ENCODE data around the gene UBA3.

Gene UBA3

DNA sequence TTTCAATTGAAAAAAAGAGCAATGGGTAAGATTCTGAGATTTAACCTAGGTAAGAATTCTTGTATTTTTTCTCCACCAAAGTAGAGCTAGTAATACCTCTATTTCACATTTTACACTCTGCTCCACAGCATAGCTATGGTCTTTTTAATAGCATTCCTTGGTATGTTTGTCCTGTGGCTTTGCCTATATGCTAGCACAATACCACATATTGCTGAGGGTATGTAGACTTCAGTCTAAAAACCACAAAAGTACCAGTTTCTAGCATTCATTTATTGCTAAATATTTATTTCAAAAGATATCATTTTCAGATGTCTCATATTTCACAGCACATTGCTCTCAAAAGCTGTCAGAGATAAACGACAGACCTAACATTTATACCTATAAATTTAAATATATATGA, 48.5 kb downstream of the UBA3 start:
- no peak for DNase-seq (ENCODE audit: extremely low read depth, low read depth)
- TF ChIP-seq CTCF (IDR thresholded peaks at IDR 0.05; ENCODE audit: low read depth, low read length) = no peak

- no peak for DNase-seq (ENCODE audit: extremely low read depth, low read depth)
- no peak for TF ChIP-seq CTCF (IDR thresholded peaks at IDR 0.05; ENCODE audit: low read depth, low read length)
Observed at GRCh38 chr3:69020857-69021256, 59.3 kb downstream of the UBA3 start.

- DNase-seq (ENCODE audit: extremely low read depth, low read depth) = no peak
- TF ChIP-seq CTCF (IDR thresholded peaks at IDR 0.05; ENCODE audit: low read depth, low read length) = peak; percentile 34
Observed at GRCh38 chr3:69020424-69020823, 59.7 kb downstream of the UBA3 start.

- no peak for TF ChIP-seq CTCF (IDR thresholded peaks at IDR 0.05; ENCODE audit: low read depth, low read length)
- no peak for DNase-seq (ENCODE audit: extremely low read depth, low read depth)
Observed at GRCh38 chr3:69016901-69017300, 63.3 kb downstream of the UBA3 start.

GRCh38 chr3:69016102-69016501, 64.1 kb downstream of the UBA3 start:
- no peak for TF ChIP-seq CTCF (IDR thresholded peaks at IDR 0.05; ENCODE audit: low read depth, low read length)

DNA sequence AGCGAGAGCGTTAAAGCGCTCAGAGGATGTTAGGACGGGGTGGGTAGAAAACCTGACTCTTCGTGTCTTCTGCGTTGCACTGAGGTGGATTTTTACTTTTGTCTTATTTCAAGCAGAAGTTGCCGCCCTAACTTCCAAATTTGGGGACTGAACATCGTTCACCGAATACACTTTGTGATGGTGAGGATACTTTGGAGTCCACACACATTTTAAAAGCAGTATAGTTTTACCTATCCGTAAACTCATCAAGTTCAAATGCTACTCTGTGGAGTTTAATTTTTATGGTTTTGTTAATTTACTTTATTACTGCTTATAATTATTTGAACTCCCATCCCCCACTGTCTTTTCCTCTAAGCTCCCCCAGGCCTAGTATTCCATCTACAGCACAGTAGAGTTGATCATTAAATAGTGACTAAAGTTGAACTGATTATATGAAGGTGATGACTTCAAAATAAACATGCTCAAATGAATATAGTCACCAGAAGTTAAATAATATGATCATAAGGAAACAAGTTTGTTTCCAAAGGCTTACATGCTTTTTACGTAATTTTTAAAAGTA, 66.1 kb downstream of the UBA3 start:
- no peak for DNase-seq (ENCODE audit: extremely low read depth, low read depth)
- no peak for TF ChIP-seq CTCF (IDR thresholded peaks at IDR 0.05; ENCODE audit: low read depth, low read length)

More at GRCh38 chr3:69016102-69016501, 64.1 kb downstream of the UBA3 start:
- no peak for DNase-seq (ENCODE audit: extremely low read depth, low read depth)

- DNase-seq (ENCODE audit: extremely low read depth, low read depth) = peak; percentile 77
- peak; percentile 64 for TF ChIP-seq CTCF (IDR thresholded peaks at IDR 0.05; ENCODE audit: low read depth, low read length)
Observed at GRCh38 chr3:69013253-69014021, 66.7 kb downstream of the UBA3 start, which contains the start of gene EOGT. Gene EOGT, minus strand, starts transcription at chr3:69013684. Its CDS starts 3,838 bp downstream, at chr3:69009846.
